K562 (cell line): ENCODE results near the gene SDCCAG8. TPM values are rescaled to one million over a fixed set of nuclear protein-coding genes. Genes with fewer than 3 reads are reported as not detected.

Experiments used
- CBFA2T3 ChIP-seq: fragments of 450-650 bp; IDR thresholded peaks from 2 replicates; pipeline ENCODE4 v1.6.1; 2017
- CTBP1 ChIP-seq: fragments of 450-650 bp; IDR thresholded peaks from 2 replicates; pipeline ENCODE4 v1.6.1; 2016; ENCODE audit warnings: borderline replicate concordance
- DACH1 ChIP-seq: fragments of 450-650 bp; IDR thresholded peaks from 2 replicates; pipeline ENCODE4 v1.6.1; 2018; ENCODE audit not compliant: partially characterized antibody
- DIDO1 ChIP-seq: fragments of 450-650 bp; IDR thresholded peaks from 2 replicates; pipeline ENCODE4 v1.6.1; 2016; ENCODE audit warnings: low read depth, missing biosample characterization, missing genetic modification characterization
- DPF2 ChIP-seq: fragments of 450-650 bp; IDR thresholded peaks from 2 replicates; pipeline ENCODE4 v1.6.1; 2016
- EP300 ChIP-seq: IDR thresholded peaks from 2 replicates; pipeline ENCODE4 v1.6.1; 2012; ENCODE audit warnings: low read length, improper control_type of control experiment
- ETV6 ChIP-seq, 3 experiments: fragments of 150-350 bp in 1 of 3; sonication (generic) in 1 of 3; formaldehyde crosslinking in 1 of 3; IDR thresholded peaks; 2 replicates each; pipeline versions ENCODE4 v1.6.1 to v1.8.0; 2014 to 2022; ENCODE audit warnings: borderline replicate concordance in 2 of 3, low read depth in 2 of 3, antibody characterized with exemption in 1 of 3, low read length in 1 of 3, mild to moderate bottlenecking in 1 of 3, missing genetic modification reagents in 1 of 3
- FOXM1 ChIP-seq, 2 experiments: fragments of 450-650 bp in 1 of 2; sonication (generic) in 1 of 2; formaldehyde crosslinking in 1 of 2; IDR thresholded peaks; 2 replicates each; pipeline versions ENCODE4 v1.6.1 to v1.9.0; 2017 to 2022; ENCODE audit warnings: low read depth in 2 of 2, mild to moderate bottlenecking in 2 of 2, missing genetic modification reagents in 1 of 2, moderate library complexity in 1 of 2
- GABPA ChIP-seq: fragments of 200-800 bp; sonication (Bioruptor generic); conservative IDR thresholded peaks from 2 replicates; pipeline ENCODE4 v1.6.1; 2016; ENCODE audit warnings: low read depth, missing genetic modification characterization, missing compliant biosample characterization
- GABPB2 ChIP-seq: fragments of 250-450 bp; sonication (Bioruptor Pico); conservative IDR thresholded peaks from 2 replicates; pipeline ENCODE4 v1.5.1; 2021; ENCODE audit warnings: mild to moderate bottlenecking
- NCOA1 ChIP-seq: fragments of 450-650 bp; IDR thresholded peaks from 2 replicates; pipeline ENCODE4 v1.6.1; 2016; ENCODE audit warnings: low read depth
- NONO ChIP-seq, 2 experiments: fragments of 200-400 bp in 1 of 2; fragments of 450-650 bp in 1 of 2; formaldehyde crosslinking in 1 of 2; IDR thresholded peaks; 2 replicates each; pipeline ENCODE4 v1.6.1; 2017; ENCODE audit warnings: low read depth in 2 of 2, mild to moderate bottlenecking in 2 of 2, moderate library complexity in 2 of 2, low read length in 1 of 2
- PCBP1 ChIP-seq: fragments of 200-400 bp; formaldehyde crosslinking; IDR thresholded peaks from 2 replicates; pipeline ENCODE4 v1.6.1; 2018; ENCODE audit warnings: mild to moderate bottlenecking, low read depth, low read length; ENCODE audit not compliant: poor library complexity, severe bottlenecking
- PML ChIP-seq: IDR thresholded peaks from 2 replicates; pipeline ENCODE4 v1.6.1; 2012; ENCODE audit warnings: low read length, inconsistent platforms
- POLR2AphosphoS2 ChIP-seq: IDR thresholded peaks from 2 replicates; pipeline ENCODE4 v1.6.1; 2012; ENCODE audit warnings: low read length, improper control_type of control experiment
- SAFB2 ChIP-seq: fragments of 200-400 bp; formaldehyde crosslinking; IDR thresholded peaks from 2 replicates; pipeline ENCODE4 v1.6.1; 2018; ENCODE audit warnings: borderline replicate concordance, low read length, low read depth, moderate library complexity; ENCODE audit not compliant: severe bottlenecking
- SLC30A9 ChIP-seq: fragments of 250-450 bp; sonication (Bioruptor Pico); IDR thresholded peaks from 2 replicates; pipeline ENCODE4 v1.8.0; 2022; ENCODE audit warnings: mild to moderate bottlenecking, moderate library complexity
- SMARCE1 ChIP-seq: fragments of 450-650 bp; IDR thresholded peaks from 2 replicates; pipeline ENCODE4 v1.7.1; 2016; ENCODE audit warnings: mild to moderate bottlenecking
- SOX6 ChIP-seq: fragments of 450-650 bp; IDR thresholded peaks from 2 replicates; pipeline ENCODE4 v1.6.1; 2014; ENCODE audit warnings: mild to moderate bottlenecking
- SPI1 ChIP-seq: IDR thresholded peaks from 2 replicates; pipeline ENCODE4 v1.6.1; 2011; ENCODE audit warnings: low read depth, low read length, control low read depth, borderline replicate concordance
- TEAD4 ChIP-seq, 2 experiments: sonication (generic) in 1 of 2; formaldehyde crosslinking in 1 of 2; IDR thresholded peaks; 2 replicates each; pipeline versions ENCODE4 v1.6.1 to v1.8.0; 2012 to 2022; ENCODE audit warnings: borderline replicate concordance in 1 of 2, inconsistent platforms in 1 of 2, low read length in 1 of 2, mild to moderate bottlenecking in 1 of 2, missing genetic modification reagents in 1 of 2
- TRIM24 ChIP-seq, 2 experiments: fragments of 450-650 bp; IDR thresholded peaks; 2 replicates each; pipeline ENCODE4 v1.6.1; 2016
- ZNF184 ChIP-seq: sonication (generic); formaldehyde crosslinking; IDR thresholded peaks from 2 replicates; pipeline ENCODE4 v1.5.0; 2020; ENCODE audit warnings: missing genetic modification reagents
- ZNF23 ChIP-seq: fragments of 250-450 bp; sonication (Bioruptor Pico); IDR thresholded peaks from 2 replicates; pipeline ENCODE4 v1.4.0; 2020; ENCODE audit warnings: mild to moderate bottlenecking
- ZNF445 ChIP-seq: fragments of 250-450 bp; sonication (Bioruptor Pico); IDR thresholded peaks from 2 replicates; pipeline ENCODE4 v1.4.0; 2020; ENCODE audit warnings: low read depth, mild to moderate bottlenecking, moderate library complexity
- polyA plus RNA-seq, 8 experiments: library from polyadenylated mRNA; depleted of rRNA in 4 of 8; stranded (reverse) in 5 of 8; unstranded in 3 of 8; fragments of >200 nt; fragmentation: Nextera tagmentation in 2 of 8; fragmentation: Illumina TruSeq in 1 of 8; extraction: Ambion mirVana in 2 of 8; extraction: Trizol in 1 of 8; gene quantifications; 2 replicates each; pipeline versions ENCODE4 v1.2.1 to v1.2.3, GENCODE V29; 2011 to 2014; ENCODE audit warnings: inconsistent platforms in 1 of 8, missing spikeins in 1 of 8
- total RNA-seq, 7 experiments: library from RNA; depleted of rRNA in 6 of 7; stranded (reverse); fragments of >200 nt in 6 of 7; fragmentation: Illumina TruSeq in 2 of 7; extraction: Trizol in 2 of 7; gene quantifications; 2 replicates each; pipeline versions ENCODE4 v1.2.1 to v1.2.3, GENCODE V29; 2011 to 2021; ENCODE audit warnings: low replicate concordance in 1 of 7
- TF ChIP-seq, protein P1 (sequence below): sonication (generic); IDR thresholded peaks from 2 replicates; pipeline ENCODE4 v1.6.1; 2016

Gene SDCCAG8
- total and polyA plus RNA-seq, 9 of the 15 experiments (the other 6 are each of a cell fraction or from before 2014, with no cell fraction given): 17.9 to 36.7 (median 25.4) TPM

GRCh38 chr1:243264717-243265116 is 8.9 kb downstream of the SDCCAG8 start (continued):
- TF ChIP-seq ZNF184 (CRISPR knock-in tag) (no peak), CTBP1 (peak; percentile 36; the same call in 1 of the 2 replicates), TEAD4 (IDR thresholded peaks at IDR 0.05; ENCODE audit: low read length) (peak; percentile 83), TEAD4 (CRISPR knock-in tag; IDR thresholded peaks at IDR 0.05; ENCODE audit: borderline replicate concordance) (no peak), TRIM24 (IDR thresholded peaks at IDR 0.05) (peak; percentile 41 to 71; a peak in 3 of 4 replicates), FOXM1 (IDR thresholded peaks at IDR 0.05; ENCODE audit: low read depth) (peak; percentile 26; the same call in 1 of the 2 replicates), FOXM1 (CRISPR knock-in tag; IDR thresholded peaks at IDR 0.05; ENCODE audit: low read depth) (no peak), SPI1 (peak; percentile 61; the same call in 1 of the 2 replicates), CBFA2T3 (peak; percentile 85), PCBP1 (no peak), DIDO1 (no peak), GABPB2 (CRISPR knock-in tag) (no peak), DPF2 (peak; percentile 60; the same call in 1 of the 2 replicates), SAFB2 (no peak), DACH1 (peak; percentile 34), POLR2AphosphoS2 (no peak), PML (peak; percentile 49; the same call in 1 of the 2 replicates), EP300 (peak; percentile 73; the same call in 1 of the 2 replicates), ZNF445 (CRISPR knock-in tag) (no peak), NCOA1 (peak; percentile 55; the same call in 1 of the 2 replicates), SLC30A9 (CRISPR knock-in tag) (no peak), ETV6 (IDR thresholded peaks at IDR 0.05; ENCODE audit: borderline replicate concordance in 1 of 2, low read depth in 2 of 2, low read length in 1 of 2) (peak in 1 of 2 experiments; percentile 90; a peak in 2 of 4 replicates), ETV6 (CRISPR knock-in tag; IDR thresholded peaks at IDR 0.05; ENCODE audit: borderline replicate concordance) (no peak), SMARCE1 (peak; percentile 58; the same call in 1 of the 2 replicates), ZNF23 (CRISPR knock-in tag) (no peak), NONO (IDR thresholded peaks at IDR 0.05; ENCODE audit: low read depth in 2 of 2, low read length in 1 of 2) (no peak), SOX6 (0 out of 2 replicates have a peak, but pooled peaks have one; percentile 42), GABPA (tag) (0 out of 2 replicates have a peak, but pooled peaks have one; percentile 13)
- TF ChIP-seq, protein P1, sequence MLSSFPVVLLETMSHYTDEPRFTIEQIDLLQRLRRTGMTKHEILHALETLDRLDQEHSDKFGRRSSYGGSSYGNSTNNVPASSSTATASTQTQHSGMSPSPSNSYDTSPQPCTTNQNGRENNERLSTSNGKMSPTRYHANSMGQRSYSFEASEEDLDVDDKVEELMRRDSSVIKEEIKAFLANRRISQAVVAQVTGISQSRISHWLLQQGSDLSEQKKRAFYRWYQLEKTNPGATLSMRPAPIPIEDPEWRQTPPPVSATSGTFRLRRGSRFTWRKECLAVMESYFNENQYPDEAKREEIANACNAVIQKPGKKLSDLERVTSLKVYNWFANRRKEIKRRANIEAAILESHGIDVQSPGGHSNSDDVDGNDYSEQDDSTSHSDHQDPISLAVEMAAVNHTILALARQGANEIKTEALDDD: peak; percentile 81
